Measurements from ENCODE around the gene DCUN1D2.

GRCh38 chr13:113526466-113527220 lies 36.1 kb upstream of the DCUN1D2 start:
- no peak for TF ChIP-seq CTCF (conservative IDR thresholded peaks at IDR 0.05; ENCODE audit: low read depth, low read length)
- TF ChIP-seq EZH2 (IDR thresholded peaks at IDR 0.05; ENCODE audit: low read length, unreplicated experiment) = no peak

Data from PC-3 (cell line).